ENCODE measurements around the gene PIGZ. TPM values are rescaled to one million over a fixed set of nuclear protein-coding genes. Genes with fewer than 3 reads are reported as not detected.
A peak's percentile ranks its signal among the peaks of the same experiment; 100 is the strongest.

Gene PIGZ
- total RNA-seq, 3 donors from 2014 or later, result 29.1 to 131 (median 122) TPM

GRCh38 chr3:196932600-196932999 lies 36.0 kb downstream of the PIGZ start:
- intact Hi-C loops (cut with DNase I, micrococcal nuclease), result no loop called here
- no peaks in the 10 kb centered on the region for H3K36me3 ChIP-seq (ENCODE audit: low read depth)
- H3K4me3 ChIP-seq, result no peak overlapping the region
- H3K4me1 ChIP-seq (ENCODE audit: low read depth), result no peaks in the 10 kb centered on the region
- DNase-seq (no peak), ATAC-seq (no peak)
- TF ChIP-seq CTCF (IDR thresholded peaks at IDR 0.05), result no peak
- H3K9me3 ChIP-seq, result no peaks in the 10 kb centered on the region

- Histone ChIP-seq H3K4me3 (no peak overlapping the region), H3K36me3 (ENCODE audit: low read depth) (no peaks in the 10 kb centered on the region), H3K9me3 (no peaks in the 10 kb centered on the region), H3K4me1 (ENCODE audit: low read depth) (no peaks in the 10 kb centered on the region)
- peak; percentile 11 for ATAC-seq
- no peak for DNase-seq
- intact Hi-C loops (cut with DNase I, micrococcal nuclease), result no loop called here
- no peak for TF ChIP-seq CTCF (IDR thresholded peaks at IDR 0.05)
Observed at GRCh38 chr3:196931828-196932587, 36.6 kb downstream of the PIGZ start.

GRCh38 chr3:196931157-196931556 lies 37.5 kb downstream of the PIGZ start:
- no peak for TF ChIP-seq CTCF (IDR thresholded peaks at IDR 0.05)
- Histone ChIP-seq H3K9me3 (no peaks in the 10 kb centered on the region), H3K4me3 (no peak overlapping the region), H3K36me3 (ENCODE audit: low read depth) (no peaks in the 10 kb centered on the region), H3K4me1 (ENCODE audit: low read depth) (no peaks in the 10 kb centered on the region)
- intact Hi-C loops (cut with DNase I, micrococcal nuclease), result no loop called here
- DNase-seq, result no peak
- no peak for ATAC-seq

- no peak for TF ChIP-seq CTCF (IDR thresholded peaks at IDR 0.05)
- no peaks in the 10 kb centered on the region for H3K36me3 ChIP-seq (ENCODE audit: low read depth)
- H3K4me3 ChIP-seq, result no peak overlapping the region
- ATAC-seq (no peak), DNase-seq (no peak)
- H3K9me3 ChIP-seq, result no peaks in the 10 kb centered on the region
- H3K4me1 ChIP-seq (ENCODE audit: low read depth), result no peaks in the 10 kb centered on the region
- intact Hi-C loops (cut with DNase I, micrococcal nuclease), result no loop called here
Observed at GRCh38 chr3:196927571-196928453, 40.8 kb downstream of the PIGZ start.

GRCh38 chr3:196920733-196921132 lies 47.9 kb downstream of the PIGZ start:
- ATAC-seq (no peak), DNase-seq (no peak)
- Histone ChIP-seq H3K36me3 (ENCODE audit: low read depth) (no peaks in the 10 kb centered on the region), H3K4me1 (ENCODE audit: low read depth) (no peaks in the 10 kb centered on the region), H3K4me3 (no peak overlapping the region), H3K9me3 (no peaks in the 10 kb centered on the region)
- intact Hi-C loops (cut with DNase I, micrococcal nuclease), result no loop called here
- TF ChIP-seq CTCF (IDR thresholded peaks at IDR 0.05), result no peak

All from mucosa of descending colon (tissue), 3 donors.